Activated CD4-positive, alpha-beta T cell treated with anti-CD3 and anti-CD28 coated beads, Interleukin-2, amount 10 ng/mL, durations not matched to agents 24 days and 14 days (primary cell): Measurements from ENCODE around the gene OR8U1. TPM values are rescaled to one million over a fixed set of nuclear protein-coding genes. Genes with fewer than 3 reads are reported as not detected.

ENCODE experiments used
- total RNA-seq: library from RNA; stranded (reverse); gene quantifications from 2 replicates; pipeline ENCODE4 v1.2.3, GENCODE V29; 2022

Gene OR8U1
- total RNA-seq, 1 donor from 2014 or later = not detected

Other genes with a start within 250 kb of the OR8U1 start
- gene OR8J3, start 235.4 kb upstream of the OR8U1 start, total RNA-seq = not detected in 2 replicates
- gene OR8K5, start 215.3 kb upstream of the OR8U1 start, total RNA-seq = not detected in 2 replicates
- not detected in 2 replicates for gene OR5J2, start 199.0 kb upstream of the OR8U1 start, total RNA-seq
- gene OR5T2, start 141.4 kb upstream of the OR8U1 start, total RNA-seq = not detected in 2 replicates
- not detected in 2 replicates for gene OR5T3, start 123.4 kb upstream of the OR8U1 start, total RNA-seq
- gene OR5T1, start 101.5 kb upstream of the OR8U1 start, total RNA-seq = not detected in 2 replicates
- not detected in 2 replicates for gene OR8H1, start 83.4 kb upstream of the OR8U1 start, total RNA-seq
- not detected in 2 replicates for gene OR8K3, start 60.5 kb upstream of the OR8U1 start, total RNA-seq
- gene OR8K1, start 29.6 kb upstream of the OR8U1 start, total RNA-seq = not detected in 2 replicates
- gene OR8J1, start 21.3 kb upstream of the OR8U1 start, total RNA-seq = not detected in 2 replicates
- gene OR5AL1, start 37.1 kb downstream of the OR8U1 start, total RNA-seq = not detected in 2 replicates
- not detected in 2 replicates for gene OR5M3, start 97.7 kb downstream of the OR8U1 start, total RNA-seq
- gene OR5M8, start 115.7 kb downstream of the OR8U1 start, total RNA-seq = not detected in 2 replicates
- gene OR5M11, start 167.6 kb downstream of the OR8U1 start, total RNA-seq = not detected in 2 replicates
- gene OR5M10, start 202.1 kb downstream of the OR8U1 start, total RNA-seq = not detected in 2 replicates
- gene OR5M1, start 239.2 kb downstream of the OR8U1 start, total RNA-seq = not detected in 2 replicates